H9 (cell line): ENCODE data around the gene LIPC. TPM values are rescaled to one million over a fixed set of nuclear protein-coding genes. Genes with fewer than 3 reads are reported as not detected.

ENCODE experiments used
- DNase-seq: peaks from one replicate; pipeline ENCODE4 v3.0.0-alpha.2; 2017
- H2AFZ ChIP-seq: one replicate; pipeline ENCODE4 v1.6.1; 2013; ENCODE audit warnings: mild to moderate bottlenecking, low read length, control low read depth, moderate library complexity
- H2AK5ac ChIP-seq: 2 replicates; pipeline ENCODE4 v1.6.1; 2013; ENCODE audit warnings: low read length, control low read depth, mixed read lengths; ENCODE audit not compliant: insufficient read length
- H2BK120ac ChIP-seq: one replicate; pipeline ENCODE4 v1.6.1; 2013; ENCODE audit warnings: low read depth, mild to moderate bottlenecking, low read length, control low read depth, inconsistent platforms; ENCODE audit not compliant: poor library complexity, severe bottlenecking
- H2BK12ac ChIP-seq: 2 replicates; pipeline ENCODE4 v1.6.1; 2013; ENCODE audit warnings: low read length, control low read depth, mixed read lengths, low read depth; ENCODE audit not compliant: insufficient read length
- H2BK15ac ChIP-seq: 2 replicates; pipeline ENCODE4 v1.6.1; 2013; ENCODE audit warnings: low read depth, low read length, control low read depth
- H2BK20ac ChIP-seq: one replicate; pipeline ENCODE4 v1.6.1; 2013; ENCODE audit warnings: low read depth, mild to moderate bottlenecking, low read length, control low read depth, inconsistent platforms; ENCODE audit not compliant: poor library complexity, severe bottlenecking
- H2BK5ac ChIP-seq: 2 replicates; pipeline ENCODE4 v1.6.1; 2013; ENCODE audit warnings: low read length, control low read depth, mixed read lengths; ENCODE audit not compliant: insufficient read length
- H3K14ac ChIP-seq: 2 replicates; pipeline ENCODE4 v1.6.1; 2013; ENCODE audit warnings: low read length, control low read depth; ENCODE audit not compliant: insufficient read depth
- H3K18ac ChIP-seq: 2 replicates; pipeline ENCODE4 v1.6.1; 2013; ENCODE audit warnings: low read depth, mild to moderate bottlenecking, mixed read lengths, low read length, control low read depth; ENCODE audit not compliant: insufficient read length
- H3K23ac ChIP-seq: 2 replicates; pipeline ENCODE4 v1.6.1; 2013; ENCODE audit warnings: low read length, control low read depth, mixed read lengths, low read depth; ENCODE audit not compliant: insufficient read length
- H3K23me2 ChIP-seq: 2 replicates; pipeline ENCODE4 v1.6.1; 2013; ENCODE audit warnings: low read depth, mild to moderate bottlenecking, mixed read lengths, low read length, control low read depth; ENCODE audit not compliant: insufficient read length, poor library complexity, severe bottlenecking
- H3K27ac ChIP-seq: 2 replicates; pipeline ENCODE4 v1.5.1; 2013; ENCODE audit warnings: low read length, control low read depth, mixed read lengths, low read depth; ENCODE audit not compliant: insufficient read length
- H3K27me3 ChIP-seq: 2 replicates; pipeline ENCODE4 v1.6.1; 2013; ENCODE audit warnings: low read length, control low read depth, inconsistent platforms; ENCODE audit not compliant: insufficient read depth
- H3K4ac ChIP-seq: 2 replicates; pipeline ENCODE4 v1.6.1; 2013; ENCODE audit warnings: low read depth, mild to moderate bottlenecking, control low read depth, inconsistent platforms, low read length, moderate library complexity
- H3K4me1 ChIP-seq: 2 replicates; pipeline ENCODE4 v1.6.1; 2013; ENCODE audit warnings: low read length, control low read depth, inconsistent platforms; ENCODE audit not compliant: insufficient read depth
- H3K4me2 ChIP-seq: 2 replicates; pipeline ENCODE4 v1.6.1; 2013; ENCODE audit warnings: low read length, control low read depth, mixed read lengths; ENCODE audit not compliant: insufficient read length, insufficient read depth
- H3K56ac ChIP-seq: 2 replicates; pipeline ENCODE4 v1.6.1; 2013; ENCODE audit warnings: low read depth, mild to moderate bottlenecking, mixed read lengths, low read length, control low read depth; ENCODE audit not compliant: insufficient read length
- H3K79me1 ChIP-seq: 2 replicates; pipeline ENCODE4 v1.6.1; 2013; ENCODE audit warnings: low read depth, mild to moderate bottlenecking, moderate library complexity, low read length, control low read depth, inconsistent platforms; ENCODE audit not compliant: insufficient read depth, poor library complexity, severe bottlenecking
- H3K79me2 ChIP-seq: 2 replicates; pipeline ENCODE4 v1.6.1; 2013; ENCODE audit warnings: low read length, control low read depth, inconsistent platforms; ENCODE audit not compliant: insufficient read depth
- H3K9ac ChIP-seq: 2 replicates; pipeline ENCODE4 v1.6.1; 2013; ENCODE audit warnings: low read length, control low read depth, mixed read lengths; ENCODE audit not compliant: insufficient read length; ENCODE audit errors: extremely low read depth
- H3K9me3 ChIP-seq: one replicate; pipeline ENCODE4 v1.6.1; 2013; ENCODE audit warnings: low read depth, low read length, inconsistent platforms; ENCODE audit not compliant: control insufficient read depth
- H3T11ph ChIP-seq: one replicate; pipeline ENCODE4 v1.6.1; 2013; ENCODE audit warnings: mild to moderate bottlenecking, low read length, control low read depth, inconsistent platforms
- H4K20me1 ChIP-seq: one replicate; pipeline ENCODE4 v1.6.1; 2013; ENCODE audit not compliant: control insufficient read depth, insufficient read length, insufficient read depth
- H4K5ac ChIP-seq: 2 replicates; pipeline ENCODE4 v1.6.1; 2013; ENCODE audit warnings: low read depth, mild to moderate bottlenecking, mixed read lengths, low read length, control low read depth; ENCODE audit not compliant: insufficient read length
- H4K8ac ChIP-seq: replicated peaks from 2 replicates; pipeline ENCODE4 v1.6.1; 2013; ENCODE audit warnings: low read length, control low read depth, mixed read lengths, low read depth; ENCODE audit not compliant: insufficient read length
- H4K91ac ChIP-seq: 2 replicates; pipeline ENCODE4 v1.6.1; 2013; ENCODE audit warnings: low read depth, mild to moderate bottlenecking, moderate library complexity, mixed read lengths, low read length, control low read depth; ENCODE audit not compliant: insufficient read length
- H3K27ac Mint-ChIP-seq, 3 experiments: 2 replicates in 2 of 3; 3 replicates in 1 of 3; pipeline ENCODE4 v1.8.0; 2020 to 2021; ENCODE audit warnings: mixed read lengths in 3 of 3, mild to moderate bottlenecking in 1 of 3, moderate library complexity in 1 of 3
- H3K27me3 Mint-ChIP-seq: 2 replicates; pipeline ENCODE4 v1.8.0; 2021; ENCODE audit warnings: low read depth, mild to moderate bottlenecking, moderate library complexity, mixed read lengths
- H3K36me3 Mint-ChIP-seq, 3 experiments: 2 replicates in 2 of 3; 3 replicates in 1 of 3; pipeline ENCODE4 v1.8.0; 2020 to 2021; ENCODE audit warnings: low read depth in 3 of 3, mixed read lengths in 3 of 3; ENCODE audit not compliant: insufficient read depth in 1 of 3
- H3K4me1 Mint-ChIP-seq, 2 experiments: 2 replicates each; pipeline ENCODE4 v1.8.0; 2020; ENCODE audit warnings: mixed read lengths in 2 of 2
- H3K4me3 Mint-ChIP-seq, 2 experiments: 2 replicates in 1 of 2; 3 replicates in 1 of 2; pipeline ENCODE4 v1.8.0; 2020 to 2021; ENCODE audit warnings: mild to moderate bottlenecking in 2 of 2, mixed read lengths in 2 of 2, moderate library complexity in 1 of 2
- H3K9me3 Mint-ChIP-seq, 2 experiments: 2 replicates in 1 of 2; 3 replicates in 1 of 2; pipeline ENCODE4 v1.8.0; 2020; ENCODE audit warnings: mild to moderate bottlenecking in 2 of 2, mixed read lengths in 2 of 2, moderate library complexity in 1 of 2
- CTCF ChIP-seq: fragments of 200-600 bp; sonication (generic); conservative IDR thresholded peaks from 3 replicates; pipeline ENCODE4 v1.8.0; 2021; ENCODE audit warnings: antibody characterized with exemption, mild to moderate bottlenecking
- WGBS: extraction: QIAGEN DNeasy Blood & Tissue Kit; methylation state at CpG from one replicate; pipeline ENCODE4 v1.1.7; 2013; ENCODE audit warnings: missing lambda C conversion rate, low lambda C conversion rate, mixed read lengths; ENCODE audit not compliant: insufficient read length; ENCODE audit errors: extremely low coverage; 5-methylcytosine and 5-hydroxymethylcytosine counted together
- total RNA-seq: library from RNA; stranded (reverse); gene quantifications from 2 replicates; pipeline ENCODE4 v1.2.1, GENCODE V29; 2021

The LIPC gene
- total RNA-seq, 1 experiment from 2014 or later, result not detected

- Histone ChIP-seq H3K9ac (no peak overlapping the region), H2BK5ac (no peak overlapping the region), H3K18ac (no peak overlapping the region), H3K27ac (no peak overlapping the region), H3T11ph (no peak overlapping the region), H3K23me2 (no peaks in the 10 kb centered on the region), H2BK20ac (no peak overlapping the region), H3K79me2 (no peaks in the 10 kb centered on the region), H3K4me2 (no peak overlapping the region), H3K79me1 (no peaks in the 10 kb centered on the region), H3K27me3 (no peaks in the 10 kb centered on the region), H4K8ac (no peak overlapping the region), H2BK15ac (no peak overlapping the region), H3K4me1 (no peaks in the 10 kb centered on the region), H2BK12ac (no peak overlapping the region), H3K23ac (no peak overlapping the region), H4K91ac (no peak overlapping the region), H4K5ac (no peak overlapping the region), H3K14ac (no peak overlapping the region), H2AFZ (no peak overlapping the region), H3K9me3 (no peaks in the 10 kb centered on the region), H2BK120ac (no peak overlapping the region), H4K20me1 (no peaks in the 10 kb centered on the region), H2AK5ac (no peak overlapping the region), H3K56ac (no peak overlapping the region), H3K4ac (no peak overlapping the region)
- Mint-ChIP-seq H3K4me1 (peaks cover 3 to 19% of the 10 kb centered on the region in 2 experiments), H3K36me3 (no peaks in the 10 kb centered on the region), H3K9me3 (no peaks in the 10 kb centered on the region), H3K27ac (no peak overlapping the region), H3K4me3 (no peak overlapping the region), H3K27me3 (no peaks in the 10 kb centered on the region; the same call in 1 of the 2 replicates)
- no CpG with 5 or more reads among the region's 3 CpGs for WGBS
- TF ChIP-seq CTCF, result no peak
- no peak for DNase-seq
These were observed 107.1 kb downstream of the LIPC start for GRCh38 chr15:58538901-58539300.
